SK-N-SH treated with all-trans-retinoic acid at 6 μM for 48 hours (cell line): Measurements from ENCODE around the gene CRIP1.

Experiments used
- ARNTL ChIP-seq: fragments of 450-650 bp; formaldehyde crosslinking; IDR thresholded peaks from 2 replicates; pipeline ENCODE4 v1.5.0; 2020; ENCODE audit warnings: low read depth, mild to moderate bottlenecking, moderate library complexity, borderline replicate concordance
- CREB5 ChIP-seq: fragments of 250-450 bp; sonication (Bioruptor Pico); IDR thresholded peaks from 2 replicates; pipeline ENCODE4 v1.5.1; 2020; ENCODE audit warnings: low read depth, mild to moderate bottlenecking, moderate library complexity
- CSDC2 ChIP-seq: fragments of 250-450 bp; sonication (Bioruptor Pico); IDR thresholded peaks from 2 replicates; pipeline ENCODE4 v1.5.0; 2020; ENCODE audit warnings: mild to moderate bottlenecking, moderate library complexity
- CSRNP3 ChIP-seq: fragments of 250-450 bp; sonication (Bioruptor Pico); IDR thresholded peaks from 2 replicates; pipeline ENCODE4 v1.5.1; 2021; ENCODE audit warnings: mild to moderate bottlenecking, moderate library complexity
- PATZ1 ChIP-seq: fragments of 250-450 bp; sonication (Bioruptor Pico); IDR thresholded peaks from 2 replicates; pipeline ENCODE4 v1.8.0; 2020; ENCODE audit warnings: mild to moderate bottlenecking, moderate library complexity, borderline replicate concordance
- RARB ChIP-seq: fragments of 250-450 bp; sonication (Bioruptor Pico); IDR thresholded peaks from 2 replicates; pipeline ENCODE4 v1.8.0; 2021; ENCODE audit warnings: mild to moderate bottlenecking, moderate library complexity
- TCF4 ChIP-seq: fragments of 250-450 bp; sonication (Bioruptor Pico); IDR thresholded peaks from 2 replicates; pipeline ENCODE4 v1.8.0; 2021; ENCODE audit warnings: mild to moderate bottlenecking, moderate library complexity, borderline replicate concordance
- ZFP3 ChIP-seq: fragments of 250-450 bp; sonication (Bioruptor Pico); IDR thresholded peaks from 2 replicates; pipeline ENCODE4 v1.5.0; 2020; ENCODE audit warnings: mild to moderate bottlenecking, moderate library complexity
- ZNF70 ChIP-seq: fragments of 450-650 bp; formaldehyde crosslinking; IDR thresholded peaks from 2 replicates; pipeline ENCODE4 v1.5.0; 2020; ENCODE audit warnings: mild to moderate bottlenecking, moderate library complexity

GRCh38 chr14:105439179-105439578 lies 47.5 kb upstream of the CRIP1 start:
- TF ChIP-seq ZNF70 (CRISPR knock-in tag) (no peak), ARNTL (CRISPR knock-in tag) (no peak), CSDC2 (CRISPR knock-in tag) (no peak), PATZ1 (CRISPR knock-in tag) (no peak), CSRNP3 (CRISPR knock-in tag) (no peak), CREB5 (CRISPR knock-in tag) (no peak), ZFP3 (CRISPR knock-in tag) (no peak), TCF4 (CRISPR knock-in tag) (no peak), RARB (no peak)
